HG02623 (cell line): ENCODE data around the gene UNC13C.

Source experiments
- ATAC-seq: cut with Tn5 transposase; IDR thresholded peaks from one replicate; pipeline ENCODE4 v1.9.1; 2021; ENCODE audit warnings: moderate library complexity; ENCODE audit not compliant: unreplicated experiment

The UNC13C gene

GRCh38 chr15:54619180-54619579, 640.9 kb downstream of the UNC13C start:
- no peak for ATAC-seq

GRCh38 chr15:54620916-54621315, 642.7 kb downstream of the UNC13C start:
- no peak for ATAC-seq

GRCh38 chr15:54636147-54636546, 657.9 kb downstream of the UNC13C start:
- ATAC-seq, result no peak

GRCh38 chr15:54638666-54639065, 660.4 kb downstream of the UNC13C start:
- ATAC-seq, result no peak

- ATAC-seq, result no peak
These were observed 662.6 kb downstream of the UNC13C start for GRCh38 chr15:54640873-54641272.

GRCh38 chr15:54644796-54645195, 666.6 kb downstream of the UNC13C start:
- no peak for ATAC-seq

DNA sequence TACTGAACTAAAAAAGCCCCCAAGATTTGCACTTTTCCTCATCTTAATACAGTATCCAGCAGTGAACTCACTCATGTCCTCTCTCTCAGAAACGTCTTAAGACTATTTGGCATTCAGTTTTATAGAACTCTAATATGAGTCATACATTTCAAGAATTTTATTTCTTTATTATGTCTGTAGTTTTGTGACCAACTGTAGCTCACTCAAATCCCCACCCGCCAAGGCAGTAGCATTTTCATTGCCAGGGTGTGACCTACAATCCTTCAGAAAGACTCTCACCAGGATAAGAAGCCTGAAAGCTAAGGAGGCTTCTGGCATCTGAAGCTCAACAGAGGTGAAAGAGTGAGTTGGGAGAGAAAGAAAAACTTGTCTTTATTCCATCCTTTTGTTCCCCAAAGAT, 681.4 kb downstream of the UNC13C start:
- ATAC-seq, result no peak

- no peak for ATAC-seq
These were observed 682.1 kb downstream of the UNC13C start for GRCh38 chr15:54660356-54660755.

GRCh38 chr15:54675241-54675640, 697.0 kb downstream of the UNC13C start:
- ATAC-seq, result no peak

- no peak for ATAC-seq
These were observed 703.3 kb downstream of the UNC13C start for GRCh38 chr15:54681584-54681983.
